NCI-H2171 (cell line): ENCODE measurements around the gene FBRSL1.
A peak's percentile ranks its signal among the peaks of the same experiment; 100 is the strongest.

Source experiments
- DNase-seq: peaks from one replicate; lab custom pipeline; 2025; lab: John Stamatoyannopoulos, UW

Gene FBRSL1

GRCh38 chr12:132542661-132543060 is 52.7 kb downstream of the FBRSL1 start:
- no peak for DNase-seq

GRCh38 chr12:132543298-132544079 is 53.5 kb downstream of the FBRSL1 start:
- no peak for DNase-seq

- DNase-seq = no peak
These were observed 54.1 kb downstream of the FBRSL1 start for GRCh38 chr12:132544080-132544397.

DNA sequence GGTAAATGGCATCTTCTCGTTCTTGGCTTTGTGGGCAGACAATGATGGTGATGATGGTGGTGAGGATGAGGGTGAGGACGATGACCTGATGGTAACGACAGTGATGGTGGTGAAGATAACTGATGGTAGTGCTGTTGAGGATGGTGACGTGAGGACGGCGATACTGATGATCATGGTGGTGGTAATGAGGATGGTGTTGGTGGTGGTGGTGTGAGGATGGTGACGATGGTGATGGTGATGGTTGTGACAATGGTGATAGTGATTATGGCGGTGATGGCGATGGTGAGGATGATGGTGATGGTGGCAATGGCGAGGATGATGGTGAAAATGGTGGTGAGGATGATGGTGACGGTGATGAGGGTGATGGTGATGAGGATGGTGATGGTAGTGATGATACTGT is 54.5 kb downstream of the FBRSL1 start:
- no peak for DNase-seq

- no peak for DNase-seq
These were observed 55.4 kb downstream of the FBRSL1 start for GRCh38 chr12:132545164-132545953.

DNA sequence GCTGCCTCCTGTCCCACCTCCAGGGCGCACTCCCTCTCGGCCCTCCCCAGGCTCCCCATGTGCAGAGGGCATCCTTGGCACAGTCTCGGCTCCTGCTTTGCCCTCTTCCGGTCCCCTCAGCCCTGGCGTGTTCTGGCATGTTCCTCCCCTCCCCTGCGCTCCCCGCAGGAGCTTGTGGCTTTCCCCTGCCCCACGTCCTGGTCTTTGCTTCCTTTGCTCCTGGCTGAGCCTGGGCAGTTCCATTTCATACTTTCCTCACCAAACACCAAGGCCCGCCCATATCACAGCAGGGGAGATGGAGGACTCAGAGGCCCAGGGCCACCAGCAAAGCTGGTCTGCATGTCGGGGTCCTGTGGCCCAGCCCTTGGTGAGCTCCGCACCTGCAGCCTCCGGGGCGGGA is 56.0 kb downstream of the FBRSL1 start:
- DNase-seq = no peak

GRCh38 chr12:132546647-132547046 is 56.7 kb downstream of the FBRSL1 start:
- DNase-seq = no peak

- DNase-seq = no peak
These were observed 57.3 kb downstream of the FBRSL1 start for GRCh38 chr12:132547205-132547740.

DNA sequence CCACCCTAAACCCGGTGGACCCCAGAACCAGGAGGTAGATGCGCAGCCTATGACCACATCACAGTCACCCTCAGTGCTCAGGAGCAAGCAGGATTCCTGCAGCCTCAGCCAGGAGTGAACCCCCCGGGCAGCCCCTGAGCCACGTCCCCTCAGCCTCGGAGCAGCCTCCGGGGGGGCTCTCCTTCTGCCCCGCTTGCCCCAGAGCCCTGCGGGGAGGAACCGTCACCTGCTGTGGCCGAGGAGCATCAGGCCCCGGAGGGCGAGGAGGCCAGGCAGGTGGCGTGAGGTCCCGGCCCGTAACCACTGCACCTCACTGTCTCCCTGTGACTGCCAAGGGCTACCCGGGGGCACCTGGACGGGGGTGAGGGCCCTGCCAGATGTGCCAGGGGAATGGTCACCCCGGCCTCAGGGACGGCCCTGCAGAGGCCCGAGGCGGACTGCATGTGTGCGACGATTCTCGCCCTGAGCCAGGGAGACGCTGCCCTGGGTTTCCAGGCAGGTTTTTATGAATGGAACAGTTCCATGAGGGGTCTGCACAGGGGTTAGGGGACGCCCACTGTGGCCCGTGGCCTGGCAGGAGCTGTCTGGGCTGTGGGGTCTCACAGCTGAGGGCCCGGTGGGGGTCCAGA is 58.6 kb downstream of the FBRSL1 start:
- DNase-seq = no peak

DNA sequence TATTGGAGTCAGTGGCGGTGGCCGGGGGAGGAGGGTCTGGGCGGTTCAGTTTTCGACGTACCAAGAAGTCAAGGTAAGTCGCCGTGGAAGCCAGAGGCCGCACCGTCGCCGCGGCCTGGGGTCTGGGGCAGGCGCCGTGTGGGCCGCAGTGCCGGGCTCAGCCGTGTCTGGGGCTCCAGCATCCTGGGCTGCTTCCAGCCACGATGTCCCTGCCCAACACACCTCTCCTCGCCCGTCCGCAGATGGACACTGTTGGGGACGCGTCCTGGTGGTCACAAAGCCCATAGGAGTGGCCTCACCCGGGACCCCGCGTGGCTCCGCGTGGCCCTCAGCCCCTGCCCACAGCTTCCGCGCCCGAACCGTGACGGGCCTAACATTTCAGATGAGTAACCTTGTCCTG is 59.1 kb downstream of the FBRSL1 start:
- no peak for DNase-seq

- DNase-seq = no peak
These were observed 60.3 kb downstream of the FBRSL1 start for GRCh38 chr12:132550014-132550802.

GRCh38 chr12:132550830-132551640 is 61.1 kb downstream of the FBRSL1 start:
- no peak for DNase-seq

- DNase-seq = peak; percentile 34
These were observed 61.7 kb downstream of the FBRSL1 start for GRCh38 chr12:132551641-132552031.

DNA sequence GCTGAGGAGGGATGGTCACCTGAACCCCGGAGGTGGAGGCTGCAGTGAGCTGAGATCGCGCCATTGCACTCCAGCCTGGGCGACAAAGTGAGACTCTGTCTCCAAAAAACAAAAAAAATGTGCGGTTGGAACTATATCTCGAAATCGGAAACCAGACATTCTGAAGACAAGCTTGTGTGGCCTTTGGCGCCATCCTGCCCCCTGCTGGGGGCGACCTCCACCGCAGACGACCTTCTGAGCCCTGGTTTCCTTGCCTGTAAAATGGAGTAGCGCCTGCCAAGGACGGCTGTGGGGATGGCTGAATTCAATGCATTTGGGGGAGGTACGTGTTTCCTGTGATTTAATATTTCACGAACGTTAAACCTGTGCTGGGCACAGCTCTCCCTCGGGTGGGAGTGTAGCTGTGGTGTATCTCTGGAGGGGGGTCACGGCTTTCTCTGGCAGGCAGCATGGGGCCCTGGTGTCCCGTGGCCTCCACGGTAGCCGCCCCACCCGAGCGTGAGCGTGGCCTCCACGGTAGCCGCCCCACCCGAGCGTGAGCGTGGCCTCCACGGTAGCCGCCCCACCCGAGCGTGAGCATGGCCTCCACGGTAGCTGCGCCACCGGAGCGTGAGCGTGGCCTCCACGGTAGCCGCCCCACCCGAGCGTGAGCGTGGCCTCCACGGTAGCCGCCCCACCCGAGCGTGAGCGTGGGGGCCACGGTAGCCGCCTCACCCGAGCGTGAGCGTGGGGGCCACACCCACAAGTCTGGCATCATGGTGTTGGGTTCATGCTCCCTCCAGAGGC is 65.1 kb downstream of the FBRSL1 start:
- no peak for DNase-seq

DNA sequence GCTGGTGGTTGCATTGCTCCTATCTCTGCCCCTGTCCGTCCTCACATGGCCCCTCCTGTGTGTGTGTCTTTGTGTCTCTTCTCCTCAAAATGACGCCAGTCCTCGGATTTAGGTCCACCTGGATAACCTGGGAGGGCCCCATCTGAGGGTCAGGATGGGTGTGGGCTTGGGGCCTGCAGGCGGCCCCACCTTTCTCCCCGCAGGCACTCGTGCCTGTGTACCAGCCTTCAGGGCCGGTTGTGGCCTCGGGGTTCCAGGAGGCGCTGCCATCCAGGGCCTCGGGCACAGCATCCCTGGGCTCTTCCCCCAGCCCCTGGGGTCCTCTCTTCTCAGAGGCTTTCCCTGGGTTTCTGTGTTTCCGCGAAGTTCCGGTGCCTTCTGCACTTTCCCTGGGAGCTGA is 65.7 kb downstream of the FBRSL1 start:
- no peak for DNase-seq

DNA sequence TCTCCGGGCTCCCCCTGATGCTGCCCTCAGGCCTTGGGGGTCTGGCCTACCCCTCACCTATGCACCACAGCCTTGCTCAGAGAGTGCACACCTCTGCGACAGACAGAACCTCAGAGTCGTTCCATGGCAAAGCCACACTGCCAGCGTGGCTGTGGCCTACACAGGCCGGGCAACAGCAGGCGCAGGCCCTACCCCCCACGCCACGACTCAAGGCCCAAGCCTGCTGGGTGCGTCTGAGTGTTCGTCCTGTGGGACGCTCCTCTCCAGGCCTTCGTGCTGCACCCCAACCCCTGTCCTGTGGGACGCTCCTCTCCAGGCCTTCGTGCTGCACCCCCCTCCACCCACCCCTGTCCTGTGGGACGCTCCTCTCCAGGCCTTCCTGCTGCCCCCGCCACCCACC is 66.3 kb downstream of the FBRSL1 start:
- no peak for DNase-seq

DNA sequence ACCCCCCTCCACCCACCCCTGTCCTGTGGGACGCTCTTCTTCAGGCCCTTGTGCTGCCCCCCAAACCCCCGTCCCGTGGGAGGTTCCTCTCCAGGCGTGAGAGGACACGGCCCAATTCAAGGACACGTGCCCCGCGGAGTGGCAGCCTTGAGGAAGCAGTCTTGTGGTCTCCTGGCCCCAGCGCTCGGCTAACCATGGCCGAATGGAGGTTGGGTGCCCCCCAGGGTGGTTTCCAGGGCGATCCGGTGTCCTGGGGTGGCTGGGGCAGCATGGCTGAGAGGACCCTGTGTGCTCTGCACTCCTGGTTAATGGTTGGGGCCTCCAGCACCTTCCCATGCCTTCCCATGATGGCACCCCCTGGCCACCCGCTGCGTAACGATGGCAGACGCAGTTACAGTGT is 66.8 kb downstream of the FBRSL1 start:
- no peak for DNase-seq

DNA sequence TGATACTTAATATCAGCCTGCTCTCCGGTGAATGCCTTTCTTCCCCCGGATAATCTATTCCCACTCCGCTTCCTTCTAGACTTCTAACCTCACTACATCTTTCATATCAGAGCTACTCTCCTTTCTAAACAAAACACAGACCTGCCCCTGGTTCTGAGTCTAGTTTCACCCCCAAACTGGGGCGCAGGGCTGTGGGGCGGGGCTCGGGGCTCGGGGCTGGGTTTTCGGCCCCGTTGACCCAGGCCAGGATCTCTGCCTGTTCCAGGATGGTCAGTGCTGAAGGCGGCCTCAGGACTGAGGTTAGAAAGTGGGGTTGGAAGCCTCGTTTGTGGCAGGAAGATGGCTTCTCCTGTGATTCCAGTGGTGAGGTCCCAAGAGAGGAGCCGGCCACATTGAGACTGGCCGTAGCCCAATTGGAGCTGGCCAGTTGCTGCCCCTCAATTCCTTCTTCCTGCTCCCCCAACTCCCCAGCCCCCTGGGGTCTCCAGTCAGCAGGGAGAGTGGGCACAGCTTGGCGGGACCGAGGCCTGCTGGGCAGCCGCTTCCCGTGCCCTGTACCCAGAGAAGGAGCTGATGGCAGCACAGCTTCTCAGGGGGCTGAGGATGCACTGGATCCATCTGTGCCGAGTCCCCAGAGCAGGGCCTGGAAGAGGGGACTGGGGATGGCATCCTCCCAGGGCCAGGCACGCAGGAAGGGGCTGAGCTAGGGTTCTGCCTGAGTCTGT is 67.5 kb downstream of the FBRSL1 start:
- DNase-seq = no peak

- no peak for DNase-seq
These were observed 68.3 kb downstream of the FBRSL1 start for GRCh38 chr12:132558042-132558856.
